ENCODE results near the gene CABYR. TPM values are rescaled to one million over a fixed set of nuclear protein-coding genes. Genes with fewer than 3 reads are reported as not detected.

The CABYR gene
- total and polyA plus RNA-seq, 8 donors, result 0.73 to 9.4 (median 2.6) TPM; not detected in 3

DNA sequence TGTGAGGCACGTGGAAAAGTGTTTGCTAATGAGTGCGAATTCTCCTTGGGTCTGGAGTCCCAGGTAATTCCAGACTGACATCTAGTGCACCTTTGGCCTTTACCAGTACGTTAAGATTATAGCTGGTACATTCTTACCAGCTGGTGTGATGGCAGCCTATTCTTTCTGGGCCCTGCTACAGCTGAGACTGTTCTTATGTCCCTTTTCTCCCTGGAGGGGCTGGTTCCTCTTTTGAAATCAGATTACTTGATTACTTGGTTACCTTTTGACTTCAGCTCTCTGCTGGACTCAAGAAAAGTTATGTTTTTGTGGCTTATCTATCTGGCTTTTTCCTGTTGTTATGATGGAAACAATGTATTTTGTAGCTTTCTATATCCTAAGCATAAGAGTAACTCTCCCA is 14.5 kb downstream of the CABYR start:
- WGBS, 5 donors, result 85 to 93% (median 92%) methylated on average over 3 of the region's 3 CpGs
- TF ChIP-seq, protein P1, sequence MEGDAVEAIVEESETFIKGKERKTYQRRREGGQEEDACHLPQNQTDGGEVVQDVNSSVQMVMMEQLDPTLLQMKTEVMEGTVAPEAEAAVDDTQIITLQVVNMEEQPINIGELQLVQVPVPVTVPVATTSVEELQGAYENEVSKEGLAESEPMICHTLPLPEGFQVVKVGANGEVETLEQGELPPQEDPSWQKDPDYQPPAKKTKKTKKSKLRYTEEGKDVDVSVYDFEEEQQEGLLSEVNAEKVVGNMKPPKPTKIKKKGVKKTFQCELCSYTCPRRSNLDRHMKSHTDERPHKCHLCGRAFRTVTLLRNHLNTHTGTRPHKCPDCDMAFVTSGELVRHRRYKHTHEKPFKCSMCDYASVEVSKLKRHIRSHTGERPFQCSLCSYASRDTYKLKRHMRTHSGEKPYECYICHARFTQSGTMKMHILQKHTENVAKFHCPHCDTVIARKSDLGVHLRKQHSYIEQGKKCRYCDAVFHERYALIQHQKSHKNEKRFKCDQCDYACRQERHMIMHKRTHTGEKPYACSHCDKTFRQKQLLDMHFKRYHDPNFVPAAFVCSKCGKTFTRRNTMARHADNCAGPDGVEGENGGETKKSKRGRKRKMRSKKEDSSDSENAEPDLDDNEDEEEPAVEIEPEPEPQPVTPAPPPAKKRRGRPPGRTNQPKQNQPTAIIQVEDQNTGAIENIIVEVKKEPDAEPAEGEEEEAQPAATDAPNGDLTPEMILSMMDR (IDR thresholded peaks at IDR 0.05), result no peak
- TF ChIP-seq EP300 (IDR thresholded peaks at IDR 0.05) (no peak), POLR2AphosphoS5 (IDR thresholded peaks at IDR 0.05) (no peak), POLR2A (IDR thresholded peaks at IDR 0.05) (no peak)
- no peaks in the 10 kb centered on the region for H3K9me3 ChIP-seq
- H3K4me3 ChIP-seq, result no peak overlapping the region
- H3K27ac ChIP-seq, result no peak overlapping the region
- no peaks in the 10 kb centered on the region for H3K4me1 ChIP-seq
- H3K36me3 ChIP-seq, result peaks cover 0 to 64% (median 37%) of the 10 kb centered on the region in 4 donors
- DNase-seq, result no peak
- intact Hi-C loops (cut with DNase I; ENCODE audit: low total_unique reads), result no loop called here
- H3K27me3 ChIP-seq, result no peaks in the 10 kb centered on the region

DNA sequence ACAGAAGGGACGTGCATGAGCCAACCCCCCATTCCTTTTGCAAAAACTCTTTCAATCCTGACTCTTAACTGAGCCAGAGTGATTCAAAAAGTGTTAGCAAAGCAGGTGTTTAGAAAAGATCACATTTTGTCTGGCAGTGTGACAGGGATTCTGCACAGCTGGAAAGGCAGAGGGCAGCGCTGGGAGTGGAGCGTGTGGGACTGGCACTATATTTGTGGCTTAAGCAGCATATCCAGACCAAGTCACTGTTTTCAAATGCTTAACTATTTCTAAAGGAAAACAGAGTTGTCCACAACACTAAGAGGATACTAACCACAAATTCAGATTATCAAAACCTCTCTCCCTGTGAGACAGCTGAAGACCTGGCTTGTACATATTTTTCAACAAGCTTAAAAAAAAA is 19.0 kb downstream of the CABYR start:
- no peaks in the 10 kb centered on the region for H3K9me3 ChIP-seq
- intact Hi-C loops (cut with DNase I; ENCODE audit: low total_unique reads), result no loop called here
- peaks cover 0 to 14% (median 7%) of the 10 kb centered on the region in 4 donors for H3K4me1 ChIP-seq
- no peak for TF ChIP-seq POLR2A (IDR thresholded peaks at IDR 0.05)
- no peak for TF ChIP-seq POLR2AphosphoS5 (IDR thresholded peaks at IDR 0.05)
- TF ChIP-seq, protein P1 (IDR thresholded peaks at IDR 0.05), result no peak
- TF ChIP-seq EP300 (IDR thresholded peaks at IDR 0.05), result no peak
- H3K4me3 ChIP-seq, result no peak overlapping the region
- WGBS, 5 donors, result 92 to 97% (median 95%) methylated on average over 3 of the region's 3 CpGs
- H3K27ac ChIP-seq, result no peak overlapping the region
- H3K36me3 ChIP-seq, result peaks cover 5 to 77% (median 64%) of the 10 kb centered on the region in 4 donors
- DNase-seq, result no peak
- no peaks in the 10 kb centered on the region for H3K27me3 ChIP-seq

DNA sequence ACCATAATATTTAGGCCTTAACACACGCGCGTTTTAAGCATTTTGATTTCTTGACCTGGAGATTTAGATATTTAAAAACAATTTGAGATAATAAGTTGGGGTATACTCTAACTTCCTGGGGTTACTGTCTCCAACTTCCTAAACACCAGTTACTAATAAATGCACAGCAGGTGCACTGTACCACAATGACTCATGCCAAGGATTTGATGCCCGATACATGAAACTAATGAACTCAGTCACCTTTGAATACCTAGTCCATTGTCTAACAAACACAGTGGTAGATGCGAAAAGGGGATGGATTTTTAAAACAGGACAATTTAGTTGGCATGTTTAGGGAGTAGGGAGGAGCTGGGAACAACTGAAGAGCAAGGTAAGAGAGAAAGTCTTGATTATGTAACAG is 21.2 kb downstream of the CABYR start:
- no peaks in the 10 kb centered on the region for H3K9me3 ChIP-seq
- H3K4me1 ChIP-seq, result peaks cover 0 to 14% (median 7%) of the 10 kb centered on the region in 4 donors
- intact Hi-C loops (cut with DNase I; ENCODE audit: low total_unique reads), result no loop called here
- 88 to 94% (median 92%) methylated on average over 5 of the region's 5 CpGs for WGBS, 5 donors
- H3K27me3 ChIP-seq, result no peaks in the 10 kb centered on the region
- TF ChIP-seq, protein P1 (IDR thresholded peaks at IDR 0.05), result no peak
- no peak for TF ChIP-seq EP300 (IDR thresholded peaks at IDR 0.05)
- TF ChIP-seq POLR2AphosphoS5 (IDR thresholded peaks at IDR 0.05), result no peak
- TF ChIP-seq POLR2A (IDR thresholded peaks at IDR 0.05), result no peak
- peaks cover 9 to 85% (median 83%) of the 10 kb centered on the region in 4 donors for H3K36me3 ChIP-seq
- DNase-seq, result no peak
- no peak overlapping the region for H3K4me3 ChIP-seq
- no peak overlapping the region for H3K27ac ChIP-seq

DNA sequence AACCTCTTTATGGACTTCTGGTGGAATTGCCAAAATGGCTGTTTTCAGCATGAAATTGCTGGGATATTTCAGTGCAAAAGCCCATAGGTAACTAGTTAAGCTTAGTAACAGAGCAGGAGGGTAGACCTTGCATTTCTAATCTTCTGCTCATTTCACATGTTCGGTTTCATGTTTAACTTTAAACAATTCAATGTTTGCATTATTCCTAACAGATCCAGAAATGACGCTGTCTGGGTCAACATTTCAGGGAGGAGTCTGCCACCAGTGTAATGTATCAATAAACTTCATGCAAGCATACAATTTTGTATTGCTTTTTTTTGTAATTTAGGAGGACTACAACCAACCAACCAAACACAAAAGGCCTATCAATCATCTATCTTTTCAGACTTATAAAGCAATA is 22.4 kb downstream of the CABYR start:
- Histone ChIP-seq H3K9me3 (no peaks in the 10 kb centered on the region), H3K4me3 (no peak overlapping the region), H3K27ac (no peak overlapping the region), H3K36me3 (peaks cover 9 to 85% (median 84%) of the 10 kb centered on the region in 4 donors), H3K27me3 (no peaks in the 10 kb centered on the region), H3K4me1 (peaks cover 0 to 14% (median 7%) of the 10 kb centered on the region in 4 donors)
- intact Hi-C loops (cut with DNase I; ENCODE audit: low total_unique reads), result no loop called here
- peak in 1 of 2 donors; percentile 19 for DNase-seq
- TF ChIP-seq, protein P1 (IDR thresholded peaks at IDR 0.05), result no peak
- no peak for TF ChIP-seq POLR2AphosphoS5 (IDR thresholded peaks at IDR 0.05)
- no peak for TF ChIP-seq EP300 (IDR thresholded peaks at IDR 0.05)
- TF ChIP-seq POLR2A (IDR thresholded peaks at IDR 0.05), result no peak
- WGBS, 5 donors, result 22 to 49% (median 32%) methylated on average over 2 of the region's 2 CpGs

Data from stomach (tissue), 9 donors.